ACHN (cell line): ENCODE measurements around the gene DGCR8.

Source experiments
- DNase-seq: peaks from one replicate; pipeline ENCODE4 v3.0.0-alpha.2; 2015
- in situ Hi-C: cut with HindIII; loops from 2 replicates; pipeline ENCODE4 v1.10.0; 2017; ENCODE audit warnings: low sequenced_read_pairs, low pct_ligation_motif_present, low pct_unique_long_range_greater_than_20kb

Gene DGCR8

DNA sequence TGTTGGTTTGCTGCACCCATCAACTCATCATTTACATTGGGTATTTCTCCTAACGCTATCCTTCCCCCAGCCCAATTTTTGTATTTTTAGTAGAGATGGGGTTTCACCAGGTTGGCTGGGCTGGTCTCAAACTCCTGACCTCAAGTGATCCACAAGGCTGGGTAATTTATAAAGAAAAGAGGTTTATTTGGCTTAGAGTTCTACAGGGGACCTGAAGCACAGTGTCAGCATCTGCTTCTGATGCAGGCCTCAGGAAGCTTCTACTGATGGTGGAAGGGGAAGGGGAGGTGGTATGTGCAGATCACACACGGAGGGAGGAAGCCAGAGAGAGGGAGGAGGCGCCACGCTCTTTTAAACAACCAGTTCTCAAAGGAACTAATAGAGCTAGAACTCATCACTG is 33.3 kb upstream of the DGCR8 start:
- DNase-seq, result no peak
- in situ Hi-C loops, result no loop called here

DNA sequence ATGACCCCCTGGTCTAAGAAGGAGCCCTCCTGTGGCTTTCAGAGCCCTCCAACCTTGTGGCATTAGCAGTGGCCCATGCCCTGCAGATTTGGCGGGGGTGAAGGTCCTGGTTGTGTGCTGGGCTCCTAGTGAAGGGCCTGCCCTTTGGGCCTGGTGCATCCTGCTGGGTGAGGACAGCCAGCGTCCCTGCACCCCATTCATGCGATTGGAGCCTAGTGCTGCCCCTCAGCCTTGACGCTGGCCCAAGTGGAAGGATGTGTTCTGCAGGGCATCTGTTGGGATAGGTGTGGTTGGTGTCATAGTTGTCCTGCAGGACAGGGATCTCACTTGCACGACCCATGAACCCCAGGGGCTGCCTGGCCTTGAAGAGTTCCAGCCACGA is 28.1 kb upstream of the DGCR8 start:
- in situ Hi-C loops, result no loop called here
- DNase-seq, result no peak

DNA sequence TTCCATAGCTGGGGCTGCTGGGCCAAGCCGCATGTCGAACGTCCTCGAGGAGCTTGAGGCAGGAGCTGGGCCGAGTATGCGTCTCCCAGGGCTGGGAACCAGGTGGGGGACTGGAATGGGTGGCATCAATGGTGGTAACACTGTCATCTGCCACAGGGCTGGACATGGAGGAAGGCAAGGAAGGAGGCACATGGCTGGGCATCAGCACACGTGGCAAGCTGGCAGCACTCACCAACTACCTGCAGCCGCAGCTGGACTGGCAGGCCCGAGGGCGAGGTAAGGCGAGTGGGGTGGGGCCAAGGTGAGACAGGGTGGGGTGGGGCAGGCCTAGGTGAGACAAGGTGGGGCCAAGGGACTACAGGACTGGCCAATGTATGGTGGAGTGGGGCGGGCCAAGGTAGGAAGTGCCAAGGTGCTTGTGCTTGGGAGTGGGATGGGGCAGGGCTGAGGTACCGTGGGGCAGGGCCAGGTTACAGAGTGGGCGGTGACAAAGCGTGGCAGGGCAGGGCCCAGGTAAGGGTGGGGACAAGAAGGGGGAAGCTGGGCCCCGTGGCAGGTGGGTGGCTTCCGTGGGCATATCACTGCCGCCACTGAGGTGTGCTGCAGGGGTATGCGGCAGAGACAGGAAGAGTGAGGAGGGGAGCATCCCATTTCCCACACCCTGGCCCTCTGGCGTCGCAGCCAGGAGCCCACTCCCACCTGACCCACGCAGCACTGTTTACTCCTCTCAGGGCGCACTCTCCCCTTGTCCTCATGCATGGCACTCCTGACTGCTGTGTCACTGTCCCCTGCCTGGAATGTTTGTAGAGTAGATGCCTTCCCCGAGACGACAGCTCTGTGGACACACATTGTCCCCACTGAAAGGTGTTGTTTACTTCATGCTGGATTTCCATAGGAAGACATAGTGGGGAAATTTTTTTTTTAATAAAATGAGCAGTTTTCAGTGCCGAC is 27.5 kb upstream of the DGCR8 start:
- in situ Hi-C loops, result no loop called here
- no peak for DNase-seq

DNA sequence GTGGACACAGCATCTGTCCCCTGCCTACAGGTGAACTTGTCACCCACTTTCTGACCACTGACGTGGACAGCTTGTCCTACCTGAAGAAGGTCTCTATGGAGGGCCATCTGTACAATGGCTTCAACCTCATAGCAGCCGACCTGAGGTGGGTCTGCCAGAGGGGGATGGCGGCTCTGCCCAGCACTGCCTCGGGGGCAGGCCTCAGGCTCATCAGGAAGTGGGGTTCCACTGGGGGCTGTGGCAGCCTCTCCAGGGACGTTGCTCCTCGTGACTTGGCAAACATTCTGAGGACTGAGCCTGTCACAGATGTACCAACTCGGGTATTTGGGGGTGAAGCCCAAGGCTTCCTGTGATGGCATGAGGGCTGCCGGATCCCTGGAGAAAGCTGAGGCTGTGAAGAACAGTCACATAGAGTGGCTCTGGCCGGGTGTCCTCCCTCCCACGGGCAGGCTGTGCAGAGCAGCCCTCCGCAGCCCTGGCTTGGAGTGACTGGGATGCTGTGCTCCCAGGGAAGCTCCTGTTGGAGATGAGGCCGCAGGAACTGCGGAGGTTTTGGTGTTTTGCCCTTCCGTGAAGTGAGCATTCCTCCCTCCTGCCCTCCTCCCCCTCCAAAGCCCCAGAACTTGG is 26.5 kb upstream of the DGCR8 start:
- in situ Hi-C loops, result no loop called here
- DNase-seq, result no peak

DNA sequence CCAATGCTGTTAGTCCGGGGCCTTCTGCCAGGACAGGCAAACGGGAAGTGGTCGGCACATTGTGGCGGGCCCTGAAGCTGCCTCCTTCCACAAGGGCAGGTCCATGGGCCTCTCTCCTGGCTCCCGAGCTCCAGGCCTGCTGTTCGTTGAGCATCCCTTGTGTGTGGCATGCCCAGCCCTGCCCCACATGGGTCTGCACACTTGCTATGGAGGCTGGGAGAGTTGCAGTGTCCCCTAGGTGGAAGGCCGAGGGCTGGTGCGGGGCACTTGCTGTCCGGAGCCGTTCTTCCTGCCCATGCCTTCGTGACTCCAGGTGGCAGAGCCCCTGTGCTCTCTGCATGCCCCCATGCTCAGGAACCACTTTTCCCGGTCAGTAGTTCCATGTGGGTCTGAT is 26.0 kb upstream of the DGCR8 start:
- in situ Hi-C loops, result no loop called here
- no peak for DNase-seq

DNA sequence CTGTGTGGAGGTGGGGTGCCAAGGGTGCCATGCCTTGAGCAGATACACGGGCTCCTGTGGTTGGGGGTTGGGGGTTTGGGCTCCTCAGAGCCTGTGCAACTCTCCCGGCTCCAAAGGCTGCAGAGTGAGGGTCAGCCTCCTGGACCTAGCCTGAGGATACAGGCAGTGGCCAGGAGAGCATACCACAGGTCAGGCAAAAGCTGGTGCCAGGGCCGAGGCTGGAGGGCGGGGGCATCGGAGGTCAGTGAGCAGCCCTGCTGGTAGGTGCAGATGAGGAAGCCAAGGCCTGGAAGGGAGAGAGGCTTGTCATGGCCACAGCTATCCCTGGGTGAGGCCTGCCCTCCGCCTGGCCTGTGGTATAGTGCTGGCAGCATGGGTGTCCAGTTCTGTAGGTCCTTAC is 25.6 kb upstream of the DGCR8 start:
- DNase-seq, result no peak
- in situ Hi-C loops, result no loop called here

DNA sequence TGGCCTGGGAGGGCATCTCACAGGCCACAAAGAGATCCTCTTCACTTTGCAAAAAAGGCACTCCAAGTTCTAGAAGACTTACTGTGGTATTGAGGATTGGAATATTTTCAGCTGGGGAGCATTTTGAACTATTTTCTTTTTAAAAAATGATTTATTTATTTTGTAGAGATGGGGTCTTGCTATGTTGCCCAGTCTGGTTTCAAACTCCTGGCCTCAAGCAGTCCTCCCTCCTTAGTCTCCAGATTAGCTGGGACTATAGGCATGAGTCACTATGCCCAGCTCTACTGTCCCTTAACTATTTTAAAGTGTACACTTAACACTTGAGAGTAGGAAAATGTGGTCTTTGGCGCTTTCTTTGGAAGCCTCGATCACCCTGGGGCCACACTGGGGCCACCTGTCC is 24.9 kb upstream of the DGCR8 start:
- in situ Hi-C loops, result no loop called here
- no peak for DNase-seq

DNA sequence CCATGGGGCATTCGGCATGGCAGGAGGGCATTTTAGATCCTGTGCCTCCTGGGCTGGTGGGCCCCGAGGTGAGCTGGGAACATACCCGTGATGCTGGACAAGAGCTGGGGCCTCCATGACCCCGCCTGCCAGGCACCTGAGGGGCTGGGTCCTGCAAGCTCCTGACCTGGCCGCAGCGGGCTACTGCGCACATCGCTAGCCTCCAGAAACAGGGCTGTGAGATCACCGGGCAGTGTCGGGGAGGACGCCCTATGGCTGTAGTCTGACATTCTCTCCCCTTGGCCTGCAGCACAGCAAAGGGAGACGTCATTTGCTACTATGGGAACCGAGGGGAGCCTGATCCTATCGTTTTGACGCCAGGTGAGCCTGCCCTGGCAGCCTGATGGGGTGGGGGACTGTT is 24.4 kb upstream of the DGCR8 start:
- in situ Hi-C loops, result no loop called here
- no peak for DNase-seq

DNA sequence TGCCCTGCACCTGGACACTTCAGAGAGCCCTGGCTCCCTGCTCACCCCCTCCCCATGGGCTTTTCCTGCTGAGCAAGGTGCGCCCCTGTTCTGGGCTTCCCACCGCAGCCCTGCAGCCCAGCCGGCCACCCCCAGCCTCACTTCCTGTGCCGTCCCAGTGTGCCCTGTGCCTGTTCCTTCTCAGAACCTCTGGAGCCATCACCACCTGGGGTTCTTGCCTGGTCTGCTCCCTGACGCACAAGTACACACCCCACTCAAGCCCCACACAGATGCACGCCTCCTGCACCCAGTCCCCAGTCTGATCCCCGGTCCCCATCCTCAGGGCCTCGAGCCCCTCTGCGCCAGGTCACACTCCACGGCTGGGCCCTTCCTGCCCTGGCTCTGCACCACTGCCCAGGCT is 23.9 kb upstream of the DGCR8 start:
- DNase-seq, result no peak
- in situ Hi-C loops, result no loop called here

DNA sequence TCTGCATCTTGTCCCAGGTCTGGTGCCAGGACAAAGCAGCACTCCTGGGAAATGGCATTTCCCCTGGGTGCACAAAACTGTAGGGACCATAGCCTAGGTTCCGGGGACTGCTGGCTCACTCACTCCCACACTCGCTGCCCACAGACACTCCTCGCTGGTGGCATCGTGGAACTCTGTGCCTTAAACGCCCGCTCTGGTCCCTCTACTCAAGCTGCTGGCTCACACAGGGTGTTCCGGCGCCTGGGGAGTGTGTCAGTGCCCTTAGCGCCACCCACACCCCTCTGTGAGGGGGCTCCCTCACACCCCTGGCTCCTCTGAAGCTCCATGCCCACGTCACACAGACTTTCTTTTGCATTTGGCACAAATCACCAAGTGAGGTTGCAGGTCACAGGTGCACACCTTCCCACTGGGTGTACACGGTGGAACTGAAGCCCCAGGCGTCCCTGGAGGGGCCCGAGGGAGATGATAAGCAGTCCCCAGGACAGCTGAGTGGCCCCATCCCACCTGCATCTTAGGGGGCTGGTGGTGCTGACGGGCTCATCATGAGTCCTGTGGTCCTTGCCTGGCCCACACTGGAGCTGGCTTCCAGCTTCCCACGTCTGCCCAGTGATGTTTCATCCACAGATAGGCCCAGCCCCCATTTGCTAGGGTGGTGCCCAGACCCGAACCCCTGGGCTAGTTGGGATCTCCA is 23.2 kb upstream of the DGCR8 start:
- in situ Hi-C loops, result no loop called here

DNA sequence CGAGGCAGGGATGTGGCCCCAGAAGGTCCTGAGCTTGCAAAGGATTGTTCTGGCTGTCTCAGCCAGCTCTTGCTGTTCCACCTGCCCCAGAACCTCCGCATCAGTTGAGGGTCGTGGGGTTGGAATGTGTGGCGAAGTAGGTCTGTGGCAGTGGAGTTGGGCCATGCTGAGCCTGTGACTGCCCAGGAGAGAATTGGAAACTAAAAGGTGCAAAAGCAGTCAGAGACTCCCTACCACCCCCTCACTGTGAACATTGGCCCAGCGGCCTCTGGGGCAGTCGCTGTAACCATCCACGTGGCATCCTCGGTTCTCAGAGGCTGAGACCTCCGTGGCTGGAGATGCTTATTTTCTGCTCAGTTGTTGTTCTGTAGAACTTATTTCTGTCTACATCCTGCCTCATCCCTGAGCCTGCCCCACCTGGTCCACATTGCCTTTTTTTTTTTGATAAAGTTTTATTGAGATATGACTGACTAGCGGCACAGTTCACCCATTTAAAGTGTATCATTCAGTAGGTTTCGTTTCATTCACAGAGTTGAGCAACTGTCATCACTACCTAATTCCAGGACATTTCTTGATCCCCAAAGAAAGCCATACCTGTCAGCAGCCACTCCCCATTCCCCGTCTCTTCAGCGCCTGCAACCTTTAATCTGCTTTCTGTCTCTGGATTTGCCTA is 22.3 kb upstream of the DGCR8 start:
- in situ Hi-C loops, result no loop called here
- DNase-seq, result no peak

More for the DNA sequence above, 23.2 kb upstream of the DGCR8 start:
- no peak for DNase-seq

DNA sequence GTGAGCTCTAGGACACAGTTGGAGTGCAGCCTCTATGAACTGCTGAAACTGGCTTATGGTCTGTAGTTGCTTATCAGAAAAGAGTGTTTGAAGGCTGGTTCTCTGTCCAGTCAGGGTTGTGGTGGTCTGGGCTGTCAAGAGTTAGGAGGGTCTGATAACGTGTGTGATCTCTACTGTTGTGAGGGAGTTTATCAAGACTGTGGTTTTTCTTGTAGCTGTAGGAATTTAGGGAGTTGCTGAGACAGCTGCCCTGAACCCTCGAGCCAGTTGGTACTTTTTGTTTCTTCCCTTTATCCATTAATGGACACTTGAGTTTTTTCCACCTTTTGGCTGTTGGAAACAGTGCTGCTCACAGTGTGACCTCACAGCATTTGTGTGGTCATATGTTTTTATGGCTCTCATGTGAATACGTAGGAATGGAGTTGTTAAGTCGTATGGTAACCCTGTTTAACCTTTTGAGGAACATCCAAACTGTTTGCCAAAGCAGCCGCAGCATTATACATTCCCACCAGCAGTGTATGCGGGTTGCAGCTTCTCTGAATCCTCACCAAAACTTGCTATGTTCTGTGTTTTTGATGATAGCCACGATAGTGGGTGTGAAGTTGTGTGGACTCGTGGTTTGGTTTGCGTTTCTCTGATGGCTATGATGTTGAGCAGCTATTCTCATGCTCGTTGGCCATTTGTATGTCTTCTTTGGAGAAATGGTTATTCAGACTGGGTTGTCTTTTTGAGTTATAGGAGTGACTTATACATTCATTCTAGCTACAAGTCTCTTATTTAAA is 20.9 kb upstream of the DGCR8 start:
- DNase-seq, result no peak
- in situ Hi-C loops, result no loop called here

DNA sequence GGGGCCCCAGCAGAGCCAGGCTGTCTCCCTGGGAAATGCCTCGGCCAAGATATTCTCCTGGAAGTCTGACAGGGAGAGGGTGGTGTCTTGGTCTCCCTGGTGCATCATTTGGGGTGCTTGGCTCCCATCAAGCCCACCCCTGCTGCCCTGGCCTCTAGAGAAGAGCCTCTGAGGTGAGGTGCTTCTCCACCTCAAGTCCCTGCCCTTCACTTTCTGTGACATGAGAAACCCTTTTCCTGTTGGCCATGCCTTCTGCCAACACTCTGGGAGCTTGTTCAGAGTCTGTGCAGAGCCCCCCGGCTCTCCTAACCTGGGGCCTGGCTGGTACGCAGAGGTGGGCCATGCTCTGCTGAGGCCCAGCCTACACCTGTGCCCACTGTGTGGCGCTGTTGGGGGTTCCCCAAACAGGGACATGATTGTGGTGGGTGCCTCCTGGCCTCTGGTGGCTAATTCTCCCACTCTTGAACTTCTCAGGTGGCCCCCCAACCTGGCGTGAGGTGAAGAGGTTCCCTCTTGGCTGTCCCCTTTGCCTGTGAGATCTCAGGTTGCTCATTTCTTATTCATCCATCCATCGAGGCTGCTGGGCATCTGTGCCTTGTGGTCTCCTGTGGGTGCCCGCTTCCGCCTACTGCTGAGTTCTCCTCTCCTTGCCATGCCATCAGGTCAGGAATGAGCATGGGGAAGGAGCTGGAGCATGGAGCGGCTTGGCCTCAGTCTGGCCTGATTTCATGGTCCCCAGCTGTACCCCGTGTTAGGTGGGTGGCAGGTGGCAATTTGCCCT is 19.2 kb upstream of the DGCR8 start:
- in situ Hi-C loops, result no loop called here
- DNase-seq, result no peak

DNA sequence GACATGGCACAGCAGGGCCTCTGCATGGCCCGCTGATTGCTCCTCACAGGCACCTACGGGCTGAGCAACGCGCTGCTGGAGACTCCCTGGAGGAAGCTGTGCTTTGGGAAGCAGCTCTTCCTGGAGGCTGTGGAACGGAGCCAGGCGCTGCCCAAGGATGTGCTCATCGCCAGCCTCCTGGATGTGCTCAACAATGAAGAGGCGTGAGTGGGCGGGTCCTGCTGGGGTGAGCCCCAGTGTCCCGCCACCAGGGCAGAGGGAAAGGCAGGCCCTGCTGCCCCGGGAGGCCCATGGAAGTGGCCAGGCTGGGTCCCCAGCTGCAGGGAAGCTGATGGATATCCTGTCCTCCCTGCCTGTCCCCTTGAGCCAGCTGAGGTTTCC is 18.6 kb upstream of the DGCR8 start:
- peak; percentile 48 for DNase-seq
- in situ Hi-C loops, result no loop called here

DNA sequence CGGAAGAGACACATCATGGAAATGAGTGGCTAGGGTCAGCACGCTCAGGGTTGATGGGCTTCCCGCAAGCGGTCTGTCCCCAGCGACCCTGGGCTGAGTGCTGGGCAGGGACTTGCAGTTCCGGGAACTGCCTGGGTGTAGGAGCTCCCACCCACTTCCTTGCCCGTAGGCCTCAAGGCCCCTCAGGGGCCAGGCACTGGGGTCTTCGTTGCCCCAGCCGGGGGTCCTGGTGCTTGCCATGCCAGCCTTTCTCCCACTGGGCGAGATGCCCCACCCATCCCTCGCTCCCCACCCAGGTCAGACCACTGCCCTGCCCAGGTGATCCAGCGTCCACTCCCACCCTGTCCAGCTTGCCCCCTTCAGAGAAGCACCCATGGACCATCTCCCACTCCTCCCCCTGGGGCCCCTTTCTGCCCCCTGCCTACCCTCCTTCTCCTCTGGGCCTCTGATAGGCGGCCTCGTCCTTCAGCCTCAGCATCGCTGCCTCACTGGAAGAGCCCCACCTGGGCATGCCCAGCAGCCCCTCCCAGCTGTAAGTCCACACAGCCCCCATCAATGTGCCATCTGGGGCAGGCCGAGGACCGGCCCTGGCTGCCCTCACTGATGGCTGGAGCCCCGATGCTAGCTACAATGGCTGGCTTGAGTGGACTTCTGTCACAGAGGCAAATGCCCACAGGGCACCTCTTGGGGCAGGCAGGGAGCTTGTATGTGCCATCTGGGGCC is 17.8 kb upstream of the DGCR8 start:
- in situ Hi-C loops, result no loop called here
- DNase-seq, result no peak

DNA sequence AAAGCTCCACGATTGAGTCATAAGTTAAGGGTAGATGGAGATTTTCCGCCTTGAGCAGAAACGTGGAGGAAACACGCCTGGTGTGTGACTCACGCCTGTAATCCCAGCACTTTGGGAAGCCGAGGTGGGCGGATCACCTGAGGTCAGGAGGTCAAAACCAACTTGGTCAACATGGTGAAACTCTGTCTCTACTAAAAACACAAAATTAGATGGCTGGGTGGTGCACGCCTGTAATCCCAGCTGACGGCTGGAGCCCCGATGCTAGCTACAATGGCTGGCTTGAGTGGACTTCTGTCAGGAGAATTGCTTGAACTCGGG is 17.3 kb upstream of the DGCR8 start:
- in situ Hi-C loops, result no loop called here
- DNase-seq, result peak; percentile 65
